ENCODE measurements around the gene FAM3D. TPM values are rescaled to one million over a fixed set of nuclear protein-coding genes. Genes with fewer than 3 reads are reported as not detected.

Gene FAM3D
- total RNA-seq, 1 donor from 2014 or later = not detected

GRCh38 chr3:58627941-58628340 is 38.6 kb downstream of the FAM3D start:
- no peak for DNase-seq (ENCODE audit: low spot score)

GRCh38 chr3:58627570-58627885 is 39.0 kb downstream of the FAM3D start:
- peak; percentile 42 for DNase-seq (ENCODE audit: low spot score)

- DNase-seq (ENCODE audit: low spot score) = no peak
Measured at GRCh38 chr3:58626841-58627569, 39.6 kb downstream of the FAM3D start.

GRCh38 chr3:58625196-58625824 is 41.3 kb downstream of the FAM3D start:
- no peak for DNase-seq (ENCODE audit: low spot score)

GRCh38 chr3:58624550-58624949 is 42.0 kb downstream of the FAM3D start:
- no peak for DNase-seq (ENCODE audit: low spot score)

- DNase-seq (ENCODE audit: low spot score) = no peak
Measured at GRCh38 chr3:58623961-58624360, 42.6 kb downstream of the FAM3D start.

GRCh38 chr3:58623478-58623877 is 43.1 kb downstream of the FAM3D start:
- DNase-seq (ENCODE audit: low spot score) = no peak

- DNase-seq (ENCODE audit: low spot score) = no peak
Measured at GRCh38 chr3:58622892-58623291, 43.7 kb downstream of the FAM3D start.

GRCh38 chr3:58622436-58622835 is 44.1 kb downstream of the FAM3D start:
- no peak for DNase-seq (ENCODE audit: low spot score)

- DNase-seq (ENCODE audit: low spot score) = no peak
Measured at GRCh38 chr3:58621086-58621830, 45.3 kb downstream of the FAM3D start.

GRCh38 chr3:58620421-58620820 is 46.2 kb downstream of the FAM3D start:
- DNase-seq (ENCODE audit: low spot score) = no peak

GRCh38 chr3:58617338-58617761 is 49.2 kb downstream of the FAM3D start:
- peak; percentile 71 for DNase-seq (ENCODE audit: low spot score)

GRCh38 chr3:58613236-58614132 is 53.1 kb downstream of the FAM3D start:
- DNase-seq (ENCODE audit: low spot score) = no peak

- no peak for DNase-seq (ENCODE audit: low spot score)
Measured at GRCh38 chr3:58612830-58613229, 53.7 kb downstream of the FAM3D start.

- no peak for DNase-seq (ENCODE audit: low spot score)
Measured at GRCh38 chr3:58609990-58610389, 56.6 kb downstream of the FAM3D start.

- DNase-seq (ENCODE audit: low spot score) = no peak
Measured at GRCh38 chr3:58608648-58609047, 57.9 kb downstream of the FAM3D start.

GRCh38 chr3:58607816-58608215 is 58.8 kb downstream of the FAM3D start:
- DNase-seq (ENCODE audit: low spot score) = no peak

GRCh38 chr3:58606693-58607092 is 59.9 kb downstream of the FAM3D start:
- DNase-seq (ENCODE audit: low spot score) = no peak

GRCh38 chr3:58604031-58604430 is 62.5 kb downstream of the FAM3D start:
- DNase-seq (ENCODE audit: low spot score) = no peak

GRCh38 chr3:58603606-58604005 is 63.0 kb downstream of the FAM3D start:
- DNase-seq (ENCODE audit: low spot score) = no peak

- no peak for DNase-seq (ENCODE audit: low spot score)
Measured at GRCh38 chr3:58597770-58598310, 68.7 kb downstream of the FAM3D start.
